DMS53 (cell line): ENCODE measurements around the gene LMF1.
"Not testable (repeated sequence)": the region's sequence is repeated elsewhere in the genome, so short reads cannot be mapped to it uniquely, and the experiment has no call there.

Source experiments
- DNase-seq: peaks from one replicate; lab custom pipeline; 2025; lab: John Stamatoyannopoulos, UW

Gene LMF1

GRCh38 chr16:847151-847550 lies 123.6 kb downstream of the LMF1 start:
- DNase-seq, result no peak

DNA sequence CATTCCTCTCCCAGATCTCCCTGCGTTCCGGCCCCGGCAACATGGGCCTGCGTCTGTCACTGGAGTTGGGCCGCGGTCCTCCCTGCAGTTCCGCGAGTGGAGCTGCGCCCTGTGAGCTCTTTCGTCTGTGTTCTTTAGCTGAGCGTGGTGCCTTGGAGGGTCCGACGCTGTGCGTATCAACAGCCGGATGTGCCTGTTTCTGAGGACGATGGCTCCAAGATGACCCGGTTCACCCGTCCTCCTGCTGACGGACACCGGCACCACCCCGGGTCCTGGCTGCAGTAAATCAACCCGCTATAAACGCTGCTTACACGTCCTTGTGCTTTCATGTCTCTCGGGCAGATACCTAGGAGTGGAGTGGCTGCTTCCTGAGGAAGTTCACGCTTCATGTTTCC lies 125.4 kb downstream of the LMF1 start:
- peak; percentile 15 for DNase-seq

- DNase-seq, result no peak
Measured at GRCh38 chr16:844638-845350, 126.0 kb downstream of the LMF1 start.

DNA sequence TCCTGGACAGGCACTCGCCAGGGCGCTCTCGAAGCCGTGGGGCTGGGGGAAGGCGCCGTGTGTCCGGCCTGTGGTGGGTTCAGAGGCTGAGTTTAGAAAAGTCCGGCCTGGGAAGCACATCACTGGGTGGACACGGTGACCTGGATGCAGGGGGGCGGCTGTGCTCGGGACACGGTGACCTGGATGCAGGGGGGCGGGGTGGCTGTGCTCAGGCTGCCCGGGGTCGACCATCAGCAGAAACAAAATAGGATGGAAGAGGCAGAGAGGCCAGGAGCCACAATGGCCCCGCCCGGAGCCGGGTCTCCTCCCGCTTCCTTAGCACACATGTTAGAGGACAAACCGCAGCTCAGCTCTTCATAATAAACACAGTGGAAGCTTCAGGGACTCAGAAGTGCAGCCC lies 127.0 kb downstream of the LMF1 start:
- peak; percentile 20 for DNase-seq

GRCh38 chr16:842711-843560 lies 127.8 kb downstream of the LMF1 start:
- DNase-seq, result no peak

DNA sequence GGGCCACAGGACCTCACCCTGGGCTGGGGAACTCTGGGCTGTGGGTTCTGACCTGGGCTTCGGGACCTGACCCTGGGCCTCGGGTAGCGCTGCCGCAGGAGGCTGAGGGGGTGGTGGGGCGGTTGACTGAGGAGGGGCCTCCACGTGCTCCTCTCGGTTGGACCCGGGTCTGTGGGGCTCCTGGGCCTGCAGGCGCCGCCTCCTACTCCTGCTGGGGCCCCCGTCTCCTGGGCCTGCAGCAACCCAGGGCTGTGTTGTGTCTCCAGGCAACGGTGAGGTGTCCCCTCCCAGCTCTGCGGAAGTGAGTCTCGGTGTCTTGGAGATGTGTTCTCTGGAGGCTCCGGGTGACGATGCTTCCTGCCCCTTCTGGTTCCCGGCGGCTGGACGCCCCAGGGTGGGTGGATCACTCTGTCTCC lies 128.7 kb downstream of the LMF1 start:
- DNase-seq, result peak; percentile 63

DNA sequence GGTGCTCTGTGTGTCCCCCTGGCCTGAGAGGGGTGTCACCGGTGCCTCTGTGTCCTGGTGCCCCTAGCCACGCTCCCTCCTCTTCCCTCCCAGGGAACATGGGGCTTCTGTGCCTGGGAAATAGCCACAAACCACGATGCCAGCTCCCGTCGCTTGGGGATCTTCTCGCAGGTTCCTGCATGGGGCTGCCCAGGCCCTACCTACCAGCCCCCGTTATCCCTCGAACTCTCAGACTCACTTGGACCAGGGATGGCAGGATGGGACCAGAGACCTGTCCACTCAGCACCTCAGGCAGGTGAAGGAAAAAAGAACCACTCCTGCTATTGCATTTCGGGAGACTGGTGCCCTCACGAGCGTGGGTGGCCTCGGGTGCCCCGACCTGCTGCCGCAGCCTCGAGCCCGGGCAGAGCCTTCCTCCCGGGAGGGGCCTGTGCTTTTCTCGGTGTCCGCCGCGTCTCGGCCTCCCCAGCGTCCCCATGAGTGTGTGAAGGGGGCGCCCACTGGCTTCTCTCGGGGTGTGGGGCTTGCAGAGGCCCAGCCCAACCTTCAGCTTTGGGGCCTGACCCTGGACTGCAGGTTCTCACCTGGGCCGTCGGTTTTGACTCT lies 129.2 kb downstream of the LMF1 start:
- no peak for DNase-seq

DNA sequence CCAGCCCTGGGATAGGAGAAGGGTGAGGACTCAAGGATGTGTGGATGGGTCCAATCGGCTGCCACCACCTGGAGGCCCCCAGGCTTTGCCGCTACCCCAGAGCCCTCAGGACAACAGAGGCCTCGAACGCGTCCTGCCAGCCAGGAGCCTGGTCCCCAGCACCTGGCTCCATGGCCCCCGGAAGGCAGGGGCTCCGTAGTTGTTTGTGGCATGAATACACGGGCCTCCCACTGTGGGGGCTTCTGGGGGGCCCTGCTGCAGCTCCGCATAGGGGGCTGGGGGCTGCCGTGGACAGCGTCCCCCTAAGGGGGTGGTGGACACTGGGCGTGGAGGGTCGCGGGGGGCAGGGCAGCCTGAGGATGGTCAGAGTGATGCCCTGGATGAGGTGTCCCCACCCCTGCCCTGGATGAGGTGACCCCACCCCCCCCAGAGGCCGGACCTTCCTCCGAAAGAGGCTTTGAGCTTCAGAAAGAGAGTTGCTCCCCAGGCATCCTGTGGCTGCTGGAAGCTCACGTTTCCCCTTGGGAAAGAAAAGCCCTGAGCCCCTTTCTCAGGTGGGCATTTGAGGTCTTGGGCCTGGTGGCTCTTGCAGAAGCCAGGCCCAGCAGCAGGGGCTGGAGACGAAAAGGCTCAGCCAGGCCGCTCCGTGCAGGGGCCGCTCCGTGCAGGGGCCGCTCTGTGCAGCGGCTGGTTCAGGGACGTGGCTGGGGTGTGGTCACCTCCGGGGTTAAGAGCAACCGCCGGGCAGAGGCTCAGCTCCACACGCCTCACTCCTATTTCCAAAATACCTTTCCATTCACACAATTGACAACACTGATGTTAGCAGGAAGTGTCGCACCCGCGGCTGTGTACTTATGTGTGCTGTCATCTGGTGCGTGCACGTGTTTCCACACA lies 130.0 kb downstream of the LMF1 start:
- no peak for DNase-seq

- peak; percentile 42 for DNase-seq
Measured at GRCh38 chr16:839643-840408, 131.0 kb downstream of the LMF1 start.

- DNase-seq, result no peak
Measured at GRCh38 chr16:838741-839140, 132.0 kb downstream of the LMF1 start.

DNA sequence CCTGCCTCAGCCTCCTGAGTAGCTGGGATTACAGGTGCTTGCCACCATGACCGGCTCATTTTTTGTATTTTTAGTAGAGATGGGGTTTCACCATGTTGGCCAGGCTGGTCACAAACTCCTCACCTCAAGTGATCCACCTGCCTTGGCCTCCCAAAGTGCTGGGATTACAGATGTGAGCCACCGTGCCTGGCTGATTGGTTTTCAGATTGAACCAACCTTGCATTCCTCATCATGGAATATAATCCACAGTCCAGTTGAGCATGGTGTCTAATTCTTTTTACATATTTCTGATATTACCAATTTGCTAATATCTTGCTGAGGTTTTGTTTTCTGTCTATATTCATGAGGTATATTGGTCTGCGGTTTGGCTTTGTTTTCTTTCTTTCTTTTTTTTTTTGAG lies 134.0 kb downstream of the LMF1 start:
- DNase-seq, result not testable (repeated sequence)

DNA sequence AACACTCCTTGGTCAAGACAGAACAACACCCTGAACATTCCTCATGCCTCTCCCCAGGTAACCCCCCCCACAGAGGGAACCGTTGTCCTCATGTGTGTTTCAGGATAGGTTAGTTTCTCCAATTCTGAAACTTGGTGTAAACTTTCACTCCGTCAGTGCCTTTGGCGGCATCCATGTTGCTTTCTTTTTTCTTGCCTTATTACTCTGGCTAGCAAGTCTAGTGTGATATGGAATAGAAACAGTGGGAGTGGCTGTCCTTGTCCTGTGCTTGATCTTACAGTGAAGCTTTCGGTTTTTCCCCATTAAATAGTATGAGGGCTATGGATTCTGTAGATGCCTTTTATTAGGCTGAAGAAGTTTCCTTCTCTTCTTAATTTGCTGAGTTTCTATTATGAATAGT lies 134.6 kb downstream of the LMF1 start:
- DNase-seq, result no peak

GRCh38 chr16:835373-835772 lies 135.4 kb downstream of the LMF1 start:
- no peak for DNase-seq

DNA sequence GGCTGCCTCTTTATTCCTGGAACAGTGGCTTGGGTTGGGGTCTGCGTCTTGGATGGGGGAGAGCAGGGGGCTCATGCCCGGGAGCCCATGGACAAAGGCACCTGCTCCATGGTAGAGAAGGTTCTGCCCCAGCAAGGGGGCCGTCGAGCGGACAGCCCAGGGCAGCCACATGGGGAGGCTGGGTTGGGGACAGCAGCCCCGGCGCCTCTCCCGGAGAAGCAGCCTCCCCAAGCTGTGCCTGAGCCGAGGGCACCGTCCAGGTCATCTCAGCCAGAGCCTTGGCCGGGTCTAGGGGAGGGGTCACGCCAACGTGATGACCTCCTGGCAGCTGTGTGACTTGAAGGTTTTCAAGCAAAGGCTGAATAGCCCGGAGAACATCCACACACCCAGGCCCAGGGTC lies 137.4 kb downstream of the LMF1 start:
- DNase-seq, result no peak

GRCh38 chr16:832652-833336 lies 138.0 kb downstream of the LMF1 start:
- no peak for DNase-seq

DNA sequence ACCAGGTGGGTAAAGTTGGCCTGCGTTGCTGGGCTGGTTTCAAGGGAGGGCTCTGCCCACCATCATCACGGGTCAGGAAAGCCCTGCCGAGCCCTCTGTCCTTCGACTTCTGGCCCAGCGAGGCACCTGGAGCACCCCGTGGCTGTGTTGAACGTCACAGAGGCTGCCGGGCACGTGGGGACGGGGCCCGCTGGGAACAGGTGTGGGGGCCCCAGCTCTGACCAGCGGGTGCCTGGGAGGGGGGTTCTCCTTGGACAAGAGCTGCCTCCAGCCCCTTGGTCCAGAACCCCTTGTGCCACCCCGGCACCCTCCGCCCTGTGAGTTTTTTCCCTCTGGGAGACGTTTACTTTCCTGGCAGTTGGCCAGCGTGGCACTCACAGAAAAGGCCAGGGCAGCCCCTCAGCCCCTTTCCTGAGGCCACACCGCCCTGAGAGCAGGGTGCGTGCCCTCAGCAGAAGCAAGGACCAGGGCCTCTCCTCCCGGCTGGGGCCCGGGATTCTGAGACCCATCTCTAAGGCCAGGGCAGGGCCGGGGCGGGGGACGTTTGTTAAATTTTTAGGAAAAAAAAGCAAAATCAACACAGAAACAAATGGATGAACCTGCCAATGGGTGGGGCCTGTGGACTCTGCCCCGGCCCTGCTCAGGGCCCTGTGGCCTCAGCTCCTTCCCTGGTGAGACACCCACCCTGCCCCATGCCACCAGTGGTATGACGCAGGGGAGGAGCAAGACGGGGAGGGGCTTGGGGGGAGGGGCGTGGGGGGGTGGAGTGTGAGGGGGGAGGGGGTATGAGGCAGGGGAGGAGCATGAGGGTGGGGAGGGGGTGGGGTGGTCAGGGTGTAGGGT lies 139.0 kb downstream of the LMF1 start:
- DNase-seq, result no peak

GRCh38 chr16:830871-831570 lies 139.8 kb downstream of the LMF1 start:
- DNase-seq, result no peak

GRCh38 chr16:830107-830870 lies 140.5 kb downstream of the LMF1 start:
- no peak for DNase-seq
